ENCODE data around the gene EVC2.
A peak's percentile ranks its signal among the peaks of the same experiment; 100 is the strongest.

The EVC2 gene

GRCh38 chr4:5712517-5712916 lies 4.2 kb upstream of the EVC2 start:
- DNase-seq (ENCODE audit: low read depth) = peak; percentile 59
- H3K4me3 ChIP-seq (ENCODE audit: low read length) = peak overlapping the region; percentile 82
- TF ChIP-seq, protein P1, sequence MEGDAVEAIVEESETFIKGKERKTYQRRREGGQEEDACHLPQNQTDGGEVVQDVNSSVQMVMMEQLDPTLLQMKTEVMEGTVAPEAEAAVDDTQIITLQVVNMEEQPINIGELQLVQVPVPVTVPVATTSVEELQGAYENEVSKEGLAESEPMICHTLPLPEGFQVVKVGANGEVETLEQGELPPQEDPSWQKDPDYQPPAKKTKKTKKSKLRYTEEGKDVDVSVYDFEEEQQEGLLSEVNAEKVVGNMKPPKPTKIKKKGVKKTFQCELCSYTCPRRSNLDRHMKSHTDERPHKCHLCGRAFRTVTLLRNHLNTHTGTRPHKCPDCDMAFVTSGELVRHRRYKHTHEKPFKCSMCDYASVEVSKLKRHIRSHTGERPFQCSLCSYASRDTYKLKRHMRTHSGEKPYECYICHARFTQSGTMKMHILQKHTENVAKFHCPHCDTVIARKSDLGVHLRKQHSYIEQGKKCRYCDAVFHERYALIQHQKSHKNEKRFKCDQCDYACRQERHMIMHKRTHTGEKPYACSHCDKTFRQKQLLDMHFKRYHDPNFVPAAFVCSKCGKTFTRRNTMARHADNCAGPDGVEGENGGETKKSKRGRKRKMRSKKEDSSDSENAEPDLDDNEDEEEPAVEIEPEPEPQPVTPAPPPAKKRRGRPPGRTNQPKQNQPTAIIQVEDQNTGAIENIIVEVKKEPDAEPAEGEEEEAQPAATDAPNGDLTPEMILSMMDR (conservative IDR thresholded peaks at IDR 0.05; ENCODE audit: low read length) = no peak

DNA sequence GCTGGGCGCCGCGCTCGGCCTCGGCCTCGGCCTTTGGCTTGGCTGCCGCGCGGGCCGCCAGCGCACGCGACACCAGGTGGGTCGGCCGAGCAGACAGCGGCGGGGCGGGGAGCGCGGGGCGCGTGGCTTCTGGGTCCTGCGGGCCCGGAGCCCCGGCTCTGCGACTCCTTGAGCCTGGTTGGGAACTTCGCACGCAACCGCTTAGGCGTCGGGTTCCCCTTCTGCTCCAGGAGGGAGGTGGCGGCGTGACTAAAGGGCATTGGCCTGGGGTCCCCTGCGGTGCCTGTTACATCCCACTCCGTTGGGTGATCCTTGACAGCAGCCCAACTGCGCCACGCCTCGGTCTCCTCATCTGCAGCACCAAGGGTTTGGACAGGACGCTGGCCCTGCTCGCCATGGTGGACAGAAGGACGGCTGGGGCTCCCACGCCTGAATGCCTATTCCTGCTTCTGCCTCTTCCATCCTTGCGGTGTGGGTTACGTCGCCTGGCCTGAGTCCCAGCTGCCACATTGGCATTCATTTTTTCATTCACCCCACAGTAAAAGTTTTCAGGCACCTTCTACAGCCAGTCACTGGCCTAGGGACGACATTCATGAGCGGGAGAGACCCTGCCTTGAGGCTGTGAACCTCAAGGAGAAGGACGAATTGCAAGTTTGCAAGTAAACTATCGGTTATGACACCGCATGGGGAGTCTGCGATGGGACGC lies 3.3 kb upstream of the EVC2 start:
- DNase-seq (ENCODE audit: low read depth) = peak; percentile 61
- H3K4me3 ChIP-seq (ENCODE audit: low read length) = peak overlapping the region; percentile 82
- TF ChIP-seq, protein P1 (conservative IDR thresholded peaks at IDR 0.05; ENCODE audit: low read length) = no peak

DNA sequence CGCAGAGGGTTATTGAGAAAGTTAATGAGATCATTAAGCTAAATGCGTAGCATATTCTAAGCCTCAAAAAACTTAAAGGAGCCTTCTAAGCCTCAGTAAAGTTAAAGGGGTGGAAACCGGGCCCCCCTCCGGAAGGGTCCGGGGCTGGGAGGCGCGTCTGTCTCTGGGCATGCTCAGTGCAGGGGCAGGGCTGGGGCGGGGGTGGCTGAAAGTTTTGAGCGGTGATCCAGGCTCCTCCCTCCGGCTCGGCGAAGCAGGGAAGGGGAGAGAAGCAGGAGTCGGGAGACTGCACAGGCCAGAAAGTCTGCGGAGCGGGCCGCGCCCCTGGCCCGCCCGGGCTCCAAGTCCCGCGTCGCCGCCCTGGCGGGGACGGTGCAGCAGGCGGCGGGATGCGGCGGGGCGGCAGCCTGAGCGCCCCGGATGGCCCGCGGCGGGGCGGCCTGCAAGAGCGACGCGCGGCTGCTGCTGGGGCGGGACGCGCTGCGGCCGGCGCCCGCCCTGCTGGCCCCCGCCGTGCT lies 2.7 kb upstream of the EVC2 start, which contains the start of gene EVC:
TSS of gene EVC (plus strand) at position 241 of the 518 bp plus-strand sequence. CDS start at position 421, 180 bp downstream.
- DNase-seq (ENCODE audit: low read depth) = peak; percentile 81
- H3K4me3 ChIP-seq (ENCODE audit: low read length) = peak within 1 kb of the TSS; percentile 82
- TF ChIP-seq, protein P1 (conservative IDR thresholded peaks at IDR 0.05; ENCODE audit: low read length) = no peak

- peak; percentile 77 for DNase-seq (ENCODE audit: low read depth)
- TF ChIP-seq, protein P1 (conservative IDR thresholded peaks at IDR 0.05; ENCODE audit: low read length) = peak; percentile 58
- peak overlapping the region; percentile 82 for H3K4me3 ChIP-seq (ENCODE audit: low read length)
Measured at GRCh38 chr4:5710065-5710960, 2.0 kb upstream of the EVC2 start.

DNA sequence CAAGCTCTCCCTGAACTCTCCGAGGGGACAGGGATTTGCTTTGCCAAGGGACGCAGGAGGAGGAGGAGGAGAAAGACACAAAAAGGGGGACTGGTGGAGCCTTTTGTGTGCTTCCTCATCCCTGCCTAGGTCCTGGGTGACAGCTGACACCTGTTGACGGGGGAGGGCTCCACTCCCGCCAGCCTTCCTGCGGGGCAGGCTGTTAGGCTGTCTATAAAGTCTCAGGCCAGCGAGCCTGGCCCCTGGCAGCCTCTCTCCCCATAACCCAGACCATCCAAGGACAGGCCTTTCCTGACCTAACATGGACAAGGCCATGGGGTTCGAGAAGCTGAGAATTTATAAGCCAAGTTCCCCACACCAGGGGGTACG lies 832 bp upstream of the EVC2 start:
- DNase-seq (ENCODE audit: low read depth) = peak; percentile 19
- peak overlapping the region; percentile 79 for H3K4me3 ChIP-seq (ENCODE audit: low read length)
- TF ChIP-seq, protein P1 (conservative IDR thresholded peaks at IDR 0.05; ENCODE audit: low read length) = no peak

GRCh38 chr4:5707778-5708448 lies 446 bp downstream of the EVC2 start:
- peak; percentile 17 for DNase-seq (ENCODE audit: low read depth)
- H3K4me3 ChIP-seq (ENCODE audit: low read length) = peak overlapping the region; percentile 79
- TF ChIP-seq, protein P1 (conservative IDR thresholded peaks at IDR 0.05; ENCODE audit: low read length) = no peak

Data from AG10803 (cell line).